C4-2B (cell line): ENCODE measurements around the gene C6orf52.
A peak's percentile ranks its signal among the peaks of the same experiment; 100 is the strongest.

Experiments used
- H3K27ac ChIP-seq: fragments of 450-650 bp; 2 replicates; pipeline ENCODE4 v1.5.1; 2017
- CTCF ChIP-seq: fragments of 450-650 bp; conservative IDR thresholded peaks from 2 replicates; pipeline ENCODE4 v1.5.1; 2017; ENCODE audit warnings: mild to moderate bottlenecking
- ZFX ChIP-seq: fragments of 450-650 bp; IDR thresholded peaks from 2 replicates; pipeline ENCODE4 v1.6.1; 2017

The C6orf52 gene

GRCh38 chr6:10696655-10697054 is 2.2 kb upstream of the C6orf52 start:
- 0 out of 2 replicates have a peak overlapping the region, but pooled peaks have one; percentile 14 for H3K27ac ChIP-seq
- TF ChIP-seq CTCF (no peak), ZFX (no peak)

GRCh38 chr6:10695086-10695657 is 756 bp upstream of the C6orf52 start:
- TF ChIP-seq ZFX (no peak), CTCF (no peak)

GRCh38 chr6:10692965-10693538 is 1.4 kb downstream of the C6orf52 start:
- peak overlapping the region; percentile 87 for H3K27ac ChIP-seq
- TF ChIP-seq ZFX = no peak

More at GRCh38 chr6:10695086-10695657, 756 bp upstream of the C6orf52 start:
- peak overlapping the region; percentile 87 for H3K27ac ChIP-seq

GRCh38 chr6:10690651-10691445 is 3.6 kb downstream of the C6orf52 start:
- H3K27ac ChIP-seq = peak overlapping the region; percentile 78
- TF ChIP-seq CTCF = no peak
- TF ChIP-seq ZFX = no peak

- TF ChIP-seq CTCF (no peak), ZFX (no peak)
- no peak overlapping the region for H3K27ac ChIP-seq
Measured at GRCh38 chr6:10687582-10687981, 6.8 kb downstream of the C6orf52 start.

GRCh38 chr6:10686901-10687300 is 7.5 kb downstream of the C6orf52 start:
- H3K27ac ChIP-seq = no peak overlapping the region
- TF ChIP-seq ZFX = no peak
- no peak for TF ChIP-seq CTCF

- TF ChIP-seq ZFX = no peak
- TF ChIP-seq CTCF = no peak
- no peak overlapping the region for H3K27ac ChIP-seq
Measured at GRCh38 chr6:10685092-10685915, 9.1 kb downstream of the C6orf52 start.
